RWPE2 (cell line): Measurements from ENCODE around the gene DLG2.

Experiments used
- ATAC-seq: fragments of 200-7000 bp; cut with Tn5 transposase; 3 replicates; pipeline ENCODE4 v1.9.1; 2021; ENCODE audit warnings: low read depth
- DNase-seq: peaks from one replicate; pipeline ENCODE4 v3.0.0-alpha.2; 2020; ENCODE audit warnings: low spot score
- H3K27ac ChIP-seq: fragments of 450-650 bp; 2 replicates; pipeline ENCODE4 v1.5.1; 2017; ENCODE audit warnings: mild to moderate bottlenecking; ENCODE audit not compliant: poor library complexity, severe bottlenecking
- H3K27me3 ChIP-seq: fragments of 250-450 bp; sonication (Bioruptor Pico); 2 replicates; pipeline ENCODE4 v1.5.1; 2021; ENCODE audit warnings: mild to moderate bottlenecking, moderate library complexity; ENCODE audit not compliant: insufficient read depth, poor library complexity, severe bottlenecking
- H3K36me3 ChIP-seq: fragments of 250-450 bp; sonication (Bioruptor Pico); 2 replicates; pipeline ENCODE4 v1.5.1; 2020; ENCODE audit warnings: low read depth, mild to moderate bottlenecking, moderate library complexity
- H3K4me1 ChIP-seq: fragments of 250-450 bp; sonication (Bioruptor Pico); 2 replicates; pipeline ENCODE4 v1.5.1; 2021; ENCODE audit warnings: mild to moderate bottlenecking, moderate library complexity; ENCODE audit not compliant: insufficient read depth, poor library complexity, severe bottlenecking
- H3K4me3 ChIP-seq: fragments of 250-450 bp; sonication (Bioruptor Pico); 2 replicates; pipeline ENCODE4 v1.5.1; 2021; ENCODE audit warnings: mild to moderate bottlenecking, moderate library complexity; ENCODE audit not compliant: severe bottlenecking
- H3K9me3 ChIP-seq: fragments of 250-450 bp; sonication (Bioruptor Pico); 2 replicates; pipeline ENCODE4 v1.5.1; 2021; ENCODE audit warnings: mild to moderate bottlenecking, moderate library complexity; ENCODE audit not compliant: severe bottlenecking
- TF ChIP-seq, protein P1 (sequence below): fragments of 450-650 bp; IDR thresholded peaks from one replicate; pipeline ENCODE4 v1.5.1; 2017; ENCODE audit warnings: mild to moderate bottlenecking, moderate library complexity; ENCODE audit not compliant: poor library complexity, severe bottlenecking

DLG2 gene

DNA sequence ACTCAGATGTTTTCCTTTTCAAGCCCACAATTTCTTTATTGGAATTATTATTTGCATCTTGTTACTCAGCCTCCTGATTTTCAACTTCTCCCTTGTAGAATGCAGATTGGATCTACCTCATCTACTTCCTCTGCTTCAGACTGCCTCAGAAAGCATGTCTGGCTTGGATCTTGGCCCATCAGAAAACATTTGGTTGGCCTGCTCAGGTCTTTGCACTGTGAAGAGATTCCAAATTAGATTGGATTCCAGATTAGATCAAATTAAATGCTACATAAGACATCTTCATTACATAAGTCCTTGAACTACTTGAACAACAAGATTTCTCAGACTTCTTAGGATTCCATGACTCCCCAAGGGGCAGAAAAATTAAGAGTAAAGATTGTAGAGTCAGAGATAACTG is 358.0 kb downstream of the DLG2 start:
- no peak for DNase-seq
- TF ChIP-seq, protein P1, sequence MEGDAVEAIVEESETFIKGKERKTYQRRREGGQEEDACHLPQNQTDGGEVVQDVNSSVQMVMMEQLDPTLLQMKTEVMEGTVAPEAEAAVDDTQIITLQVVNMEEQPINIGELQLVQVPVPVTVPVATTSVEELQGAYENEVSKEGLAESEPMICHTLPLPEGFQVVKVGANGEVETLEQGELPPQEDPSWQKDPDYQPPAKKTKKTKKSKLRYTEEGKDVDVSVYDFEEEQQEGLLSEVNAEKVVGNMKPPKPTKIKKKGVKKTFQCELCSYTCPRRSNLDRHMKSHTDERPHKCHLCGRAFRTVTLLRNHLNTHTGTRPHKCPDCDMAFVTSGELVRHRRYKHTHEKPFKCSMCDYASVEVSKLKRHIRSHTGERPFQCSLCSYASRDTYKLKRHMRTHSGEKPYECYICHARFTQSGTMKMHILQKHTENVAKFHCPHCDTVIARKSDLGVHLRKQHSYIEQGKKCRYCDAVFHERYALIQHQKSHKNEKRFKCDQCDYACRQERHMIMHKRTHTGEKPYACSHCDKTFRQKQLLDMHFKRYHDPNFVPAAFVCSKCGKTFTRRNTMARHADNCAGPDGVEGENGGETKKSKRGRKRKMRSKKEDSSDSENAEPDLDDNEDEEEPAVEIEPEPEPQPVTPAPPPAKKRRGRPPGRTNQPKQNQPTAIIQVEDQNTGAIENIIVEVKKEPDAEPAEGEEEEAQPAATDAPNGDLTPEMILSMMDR, result no peak
- Histone ChIP-seq H3K27me3 (no peaks in the 10 kb centered on the region), H3K36me3 (no peaks in the 10 kb centered on the region), H3K27ac (no peak overlapping the region), H3K9me3 (no peaks in the 10 kb centered on the region), H3K4me3 (no peak overlapping the region), H3K4me1 (no peaks in the 10 kb centered on the region)
- ATAC-seq, result no peak

GRCh38 chr11:85266646-85267045 is 360.5 kb downstream of the DLG2 start:
- Histone ChIP-seq H3K4me3 (no peak overlapping the region), H3K27ac (no peak overlapping the region), H3K27me3 (no peaks in the 10 kb centered on the region), H3K9me3 (no peaks in the 10 kb centered on the region), H3K4me1 (no peaks in the 10 kb centered on the region), H3K36me3 (no peaks in the 10 kb centered on the region)
- ATAC-seq, result no peak
- no peak for DNase-seq
- TF ChIP-seq, protein P1, result no peak

GRCh38 chr11:85263328-85263727 is 363.8 kb downstream of the DLG2 start:
- DNase-seq, result no peak
- TF ChIP-seq, protein P1, result no peak
- no peaks in the 10 kb centered on the region for H3K4me1 ChIP-seq
- no peaks in the 10 kb centered on the region for H3K36me3 ChIP-seq
- H3K4me3 ChIP-seq, result no peak overlapping the region
- H3K27ac ChIP-seq, result no peak overlapping the region
- no peaks in the 10 kb centered on the region for H3K9me3 ChIP-seq
- H3K27me3 ChIP-seq, result no peaks in the 10 kb centered on the region
- no peak for ATAC-seq

DNA sequence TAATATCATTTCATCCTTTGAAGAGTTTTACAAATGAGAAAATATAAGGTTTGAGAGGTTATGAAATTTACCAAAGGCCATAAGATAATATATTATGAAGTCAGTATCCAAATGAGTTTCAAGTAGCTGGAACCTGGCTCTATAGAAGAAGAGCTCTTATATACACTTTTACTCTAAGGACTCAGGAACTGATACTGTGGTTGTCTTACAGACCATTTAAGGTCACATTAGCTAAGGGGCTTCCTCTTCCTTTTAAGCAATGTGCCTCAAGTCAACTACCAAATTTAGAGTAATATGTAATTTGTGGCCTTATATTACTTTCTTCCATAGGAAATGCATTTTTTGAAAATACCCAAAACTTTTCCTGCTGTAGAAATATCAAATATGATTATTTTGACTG is 369.3 kb downstream of the DLG2 start:
- TF ChIP-seq, protein P1, result no peak
- H3K9me3 ChIP-seq, result no peaks in the 10 kb centered on the region
- ATAC-seq (no peak), DNase-seq (no peak)
- H3K36me3 ChIP-seq, result no peaks in the 10 kb centered on the region
- H3K4me3 ChIP-seq, result no peak overlapping the region
- H3K27me3 ChIP-seq, result no peaks in the 10 kb centered on the region
- H3K4me1 ChIP-seq, result no peaks in the 10 kb centered on the region
- H3K27ac ChIP-seq, result no peak overlapping the region

DNA sequence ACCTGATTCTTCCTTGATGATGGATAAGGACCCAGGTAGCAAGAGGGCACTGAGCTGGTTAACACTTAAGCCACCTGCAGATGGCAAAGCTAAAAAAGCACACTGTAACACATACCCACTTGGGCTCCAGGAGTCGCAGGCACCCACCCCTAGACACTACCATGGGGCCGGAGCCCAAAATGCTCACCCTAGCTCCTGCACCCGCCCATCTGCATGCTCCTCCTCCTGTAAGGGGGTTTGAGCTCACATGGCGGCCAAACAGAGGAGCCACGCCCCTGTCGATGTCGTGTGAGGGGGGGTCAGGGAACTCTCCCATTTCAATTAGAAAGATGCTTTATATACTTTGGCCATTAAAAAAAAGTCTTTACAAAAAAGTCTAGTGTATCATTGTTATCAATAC is 370.7 kb downstream of the DLG2 start:
- DNase-seq (no peak), ATAC-seq (no peak)
- Histone ChIP-seq H3K27ac (no peak overlapping the region), H3K36me3 (no peaks in the 10 kb centered on the region), H3K4me1 (no peaks in the 10 kb centered on the region), H3K4me3 (no peak overlapping the region), H3K9me3 (no peaks in the 10 kb centered on the region), H3K27me3 (no peaks in the 10 kb centered on the region)
- TF ChIP-seq, protein P1, result no peak
